Endothelial cell of umbilical vein (primary cell): Measurements from ENCODE around the gene GPX5.

ENCODE experiments used
- EZH2 ChIP-seq: IDR thresholded peaks from 2 replicates; pipeline ENCODE4 v1.6.1; 2012; ENCODE audit warnings: borderline replicate concordance, low read depth, mild to moderate bottlenecking, moderate library complexity, low read length, inconsistent platforms; ENCODE audit not compliant: severe bottlenecking
- MYC ChIP-seq: IDR thresholded peaks from one replicate; pipeline ENCODE4 v1.6.1; 2011; ENCODE audit warnings: mild to moderate bottlenecking, low read depth, low read length
- POLR2A ChIP-seq: IDR thresholded peaks from 2 replicates; pipeline ENCODE4 v1.6.1; 2012; ENCODE audit warnings: low read depth, mild to moderate bottlenecking, control low read depth, low read length
- POLR2AphosphoS5 ChIP-seq: IDR thresholded peaks from 2 replicates; pipeline ENCODE4 v1.6.1; 2012; ENCODE audit warnings: low read depth, mild to moderate bottlenecking, control low read depth, low read length, moderate library complexity; ENCODE audit not compliant: insufficient read depth
- TF ChIP-seq, protein P1 (sequence below), 2 donors: IDR thresholded peaks; 1 replicate in 1 of 2; 2 replicates in 1 of 2; pipeline ENCODE4 v1.5.1; 2011; ENCODE audit warnings: low read length in 2 of 2, mild to moderate bottlenecking in 2 of 2, moderate library complexity in 2 of 2, control low read depth in 1 of 2, inconsistent platforms in 1 of 2, low read depth in 1 of 2; ENCODE audit not compliant: insufficient read depth in 1 of 2; ENCODE audit errors: extremely low read depth in 1 of 2

GRCh38 chr6:28486988-28487742 lies 38.5 kb upstream of the GPX5 start:
- TF ChIP-seq POLR2A (no peak), POLR2AphosphoS5 (no peak), EZH2 (no peak), MYC (no peak)
- TF ChIP-seq, protein P1, sequence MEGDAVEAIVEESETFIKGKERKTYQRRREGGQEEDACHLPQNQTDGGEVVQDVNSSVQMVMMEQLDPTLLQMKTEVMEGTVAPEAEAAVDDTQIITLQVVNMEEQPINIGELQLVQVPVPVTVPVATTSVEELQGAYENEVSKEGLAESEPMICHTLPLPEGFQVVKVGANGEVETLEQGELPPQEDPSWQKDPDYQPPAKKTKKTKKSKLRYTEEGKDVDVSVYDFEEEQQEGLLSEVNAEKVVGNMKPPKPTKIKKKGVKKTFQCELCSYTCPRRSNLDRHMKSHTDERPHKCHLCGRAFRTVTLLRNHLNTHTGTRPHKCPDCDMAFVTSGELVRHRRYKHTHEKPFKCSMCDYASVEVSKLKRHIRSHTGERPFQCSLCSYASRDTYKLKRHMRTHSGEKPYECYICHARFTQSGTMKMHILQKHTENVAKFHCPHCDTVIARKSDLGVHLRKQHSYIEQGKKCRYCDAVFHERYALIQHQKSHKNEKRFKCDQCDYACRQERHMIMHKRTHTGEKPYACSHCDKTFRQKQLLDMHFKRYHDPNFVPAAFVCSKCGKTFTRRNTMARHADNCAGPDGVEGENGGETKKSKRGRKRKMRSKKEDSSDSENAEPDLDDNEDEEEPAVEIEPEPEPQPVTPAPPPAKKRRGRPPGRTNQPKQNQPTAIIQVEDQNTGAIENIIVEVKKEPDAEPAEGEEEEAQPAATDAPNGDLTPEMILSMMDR (IDR thresholded peaks at IDR 0.05; ENCODE audit: extremely low read depth in 1 of 2, insufficient read depth in 1 of 2, low read depth in 1 of 2, low read length in 2 of 2): no peak
